Nephron (organoid): Measurements from ENCODE around the gene CSMD2.

Experiments
- H3K27ac Mint-ChIP-seq, 3 experiments: 2 replicates each; pipeline ENCODE4 v1.8.0; 2020; ENCODE audit warnings: mixed read lengths in 3 of 3, mild to moderate bottlenecking in 2 of 3, moderate library complexity in 1 of 3
- H3K27me3 Mint-ChIP-seq: 2 replicates; pipeline ENCODE4 v1.8.0; 2021; ENCODE audit warnings: low read depth, mild to moderate bottlenecking, moderate library complexity, mixed read lengths
- H3K36me3 Mint-ChIP-seq: 2 replicates; pipeline ENCODE4 v1.8.0; 2020; ENCODE audit warnings: low read depth, mixed read lengths
- H3K4me1 Mint-ChIP-seq: 2 replicates; pipeline ENCODE4 v1.8.0; 2020; ENCODE audit warnings: mixed read lengths
- H3K4me3 Mint-ChIP-seq, 3 experiments: 2 replicates each; pipeline ENCODE4 v1.8.0; 2020; ENCODE audit warnings: mild to moderate bottlenecking in 3 of 3, mixed read lengths in 3 of 3, moderate library complexity in 2 of 3
- H3K9me3 Mint-ChIP-seq: 2 replicates; pipeline ENCODE4 v1.8.0; 2020; ENCODE audit warnings: mixed read lengths
- CTCF ChIP-seq, 3 experiments: fragments of 200-600 bp; sonication (generic); IDR thresholded peaks; one replicate each; pipeline ENCODE4 v1.5.0; 2021; ENCODE audit warnings: antibody characterized with exemption in 3 of 3; ENCODE audit not compliant: unreplicated experiment in 3 of 3

Gene CSMD2

GRCh38 chr1:33791251-33791650 is 373.8 kb downstream of the CSMD2 start:
- peaks cover 7% of the 10 kb centered on the region for H3K27me3 Mint-ChIP-seq
- no peak overlapping the region for H3K4me3 Mint-ChIP-seq
- no peaks in the 10 kb centered on the region for H3K4me1 Mint-ChIP-seq
- peaks cover 4% of the 10 kb centered on the region for H3K36me3 Mint-ChIP-seq
- peaks cover 12% of the 10 kb centered on the region for H3K9me3 Mint-ChIP-seq
- no peak overlapping the region for H3K27ac Mint-ChIP-seq
- no peak for TF ChIP-seq CTCF (IDR thresholded peaks at IDR 0.05; ENCODE audit: unreplicated experiment in 3 of 3)

- Mint-ChIP-seq H3K27me3 (peaks cover 7% of the 10 kb centered on the region), H3K36me3 (peaks cover 4% of the 10 kb centered on the region), H3K4me1 (no peaks in the 10 kb centered on the region), H3K9me3 (peaks cover 9% of the 10 kb centered on the region), H3K4me3 (no peak overlapping the region), H3K27ac (no peak overlapping the region)
- no peak for TF ChIP-seq CTCF (IDR thresholded peaks at IDR 0.05; ENCODE audit: unreplicated experiment in 3 of 3)
These were observed 374.5 kb downstream of the CSMD2 start for GRCh38 chr1:33790577-33790976.

- Mint-ChIP-seq H3K9me3 (no peaks in the 10 kb centered on the region), H3K4me1 (no peaks in the 10 kb centered on the region), H3K27me3 (peaks cover 9% of the 10 kb centered on the region), H3K4me3 (no peak overlapping the region), H3K36me3 (no peaks in the 10 kb centered on the region), H3K27ac (no peak overlapping the region)
- TF ChIP-seq CTCF (IDR thresholded peaks at IDR 0.05; ENCODE audit: unreplicated experiment in 3 of 3), result no peak
These were observed 380.2 kb downstream of the CSMD2 start for GRCh38 chr1:33784876-33785275.

DNA sequence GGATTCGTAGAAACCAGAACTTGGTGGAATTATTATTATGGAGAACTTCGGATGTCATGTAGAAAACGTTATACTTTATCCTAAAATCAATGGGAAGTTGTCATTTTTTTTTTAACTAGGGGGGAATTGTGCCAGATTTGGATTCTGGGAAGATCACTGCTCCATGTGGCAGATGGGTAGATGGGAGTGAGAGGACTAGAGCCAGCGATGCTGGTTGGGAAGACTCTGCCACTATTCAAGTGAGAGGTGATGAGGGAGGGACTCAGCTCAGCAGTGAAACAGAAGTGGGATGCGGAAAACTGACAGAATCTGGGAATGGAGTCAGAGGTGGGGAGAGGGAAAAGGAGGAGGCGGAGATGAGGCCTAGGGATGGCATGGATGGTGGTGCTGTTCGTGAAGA is 382.3 kb downstream of the CSMD2 start:
- H3K9me3 Mint-ChIP-seq, result no peaks in the 10 kb centered on the region
- H3K36me3 Mint-ChIP-seq, result no peaks in the 10 kb centered on the region
- no peaks in the 10 kb centered on the region for H3K4me1 Mint-ChIP-seq
- TF ChIP-seq CTCF (IDR thresholded peaks at IDR 0.05; ENCODE audit: unreplicated experiment in 3 of 3), result no peak
- H3K27me3 Mint-ChIP-seq, result peaks cover 9% of the 10 kb centered on the region
- no peak overlapping the region for H3K27ac Mint-ChIP-seq
- H3K4me3 Mint-ChIP-seq, result no peak overlapping the region

GRCh38 chr1:33781652-33782051 is 383.4 kb downstream of the CSMD2 start:
- Mint-ChIP-seq H3K9me3 (no peaks in the 10 kb centered on the region), H3K27me3 (peaks cover 6% of the 10 kb centered on the region), H3K36me3 (no peaks in the 10 kb centered on the region), H3K4me3 (no peak overlapping the region), H3K27ac (no peak overlapping the region), H3K4me1 (no peaks in the 10 kb centered on the region)
- no peak for TF ChIP-seq CTCF (IDR thresholded peaks at IDR 0.05; ENCODE audit: unreplicated experiment in 3 of 3)

GRCh38 chr1:33777337-33777736 is 387.7 kb downstream of the CSMD2 start:
- H3K27ac Mint-ChIP-seq, result no peak overlapping the region
- no peaks in the 10 kb centered on the region for H3K36me3 Mint-ChIP-seq
- TF ChIP-seq CTCF (IDR thresholded peaks at IDR 0.05; ENCODE audit: unreplicated experiment in 3 of 3), result no peak
- H3K27me3 Mint-ChIP-seq, result no peaks in the 10 kb centered on the region
- no peaks in the 10 kb centered on the region for H3K4me1 Mint-ChIP-seq
- H3K4me3 Mint-ChIP-seq, result no peak overlapping the region
- no peaks in the 10 kb centered on the region for H3K9me3 Mint-ChIP-seq
